Neural progenitor cell (in vitro differentiated cells): ENCODE data around the gene ANKRD13C. TPM values are rescaled to one million over a fixed set of nuclear protein-coding genes. Genes with fewer than 3 reads are reported as not detected.
"Not testable (repeated sequence)": the region's sequence is repeated elsewhere in the genome, so short reads cannot be mapped to it uniquely, and the experiment has no call there.

Source experiments
- DNase-seq: peaks from one replicate; pipeline ENCODE4 v3.0.0-alpha.2; 2016; ENCODE audit warnings: low spot score
- H2AFZ ChIP-seq: fragments of 200-600 bp; sonication (generic); replicated peaks from 2 replicates; pipeline ENCODE4 v1.6.1; 2016; ENCODE audit warnings: antibody characterized with exemption
- H3F3A ChIP-seq: fragments of 200-600 bp; sonication (generic); 2 replicates; pipeline ENCODE4 v1.6.1; 2016; ENCODE audit warnings: antibody characterized with exemption, low read depth
- H3K27ac ChIP-seq: fragments of 200-600 bp; sonication (generic); 2 replicates; pipeline ENCODE4 v1.5.1; 2016; ENCODE audit warnings: mild to moderate bottlenecking
- H3K27me3 ChIP-seq: fragments of 200-600 bp; sonication (generic); 2 replicates; pipeline ENCODE4 v1.6.1; 2016; ENCODE audit warnings: mild to moderate bottlenecking, moderate library complexity
- H3K36me3 ChIP-seq: fragments of 200-600 bp; sonication (generic); 2 replicates; pipeline ENCODE4 v1.5.1; 2016
- H3K4me1 ChIP-seq: fragments of 200-600 bp; sonication (generic); 2 replicates; pipeline ENCODE4 v1.6.1; 2016; ENCODE audit warnings: mixed run types
- H3K4me2 ChIP-seq: fragments of 200-600 bp; sonication (generic); 2 replicates; pipeline ENCODE4 v1.6.1; 2016
- H3K4me3 ChIP-seq: fragments of 200-600 bp; sonication (generic); 2 replicates; pipeline ENCODE4 v1.5.1; 2016
- H3K79me2 ChIP-seq: fragments of 200-600 bp; sonication (generic); 2 replicates; pipeline ENCODE4 v1.6.1; 2016; ENCODE audit warnings: low read depth
- H3K9ac ChIP-seq: fragments of 200-600 bp; sonication (generic); 2 replicates; pipeline ENCODE4 v1.6.1; 2016
- H3K9me3 ChIP-seq: fragments of 200-600 bp; sonication (generic); 2 replicates; pipeline ENCODE4 v1.5.1; 2016; ENCODE audit warnings: low read depth
- H4K20me1 ChIP-seq: fragments of 200-600 bp; sonication (generic); 2 replicates; pipeline ENCODE4 v1.6.1; 2016; ENCODE audit warnings: low read depth
- H3K27ac Mint-ChIP-seq: 3 replicates; pipeline ENCODE4 v1.8.0; 2021; ENCODE audit warnings: mixed read lengths
- H3K27me3 Mint-ChIP-seq: 2 replicates; pipeline ENCODE4 v1.8.0; 2022; ENCODE audit warnings: low read depth, mild to moderate bottlenecking, inconsistent platforms, moderate library complexity, mixed read lengths; ENCODE audit not compliant: insufficient read depth
- H3K36me3 Mint-ChIP-seq: 3 replicates; pipeline ENCODE4 v1.8.0; 2021; ENCODE audit warnings: mixed read lengths
- H3K4me1 Mint-ChIP-seq: 3 replicates; pipeline ENCODE4 v1.8.0; 2021; ENCODE audit warnings: mixed read lengths
- H3K4me3 Mint-ChIP-seq: 3 replicates; pipeline ENCODE4 v1.8.0; 2021; ENCODE audit warnings: mild to moderate bottlenecking, moderate library complexity, mixed read lengths
- H3K9me3 Mint-ChIP-seq: 3 replicates; pipeline ENCODE4 v1.8.0; 2020; ENCODE audit warnings: mixed read lengths
- CTCF ChIP-seq: fragments of 200-600 bp; sonication (generic); IDR thresholded peaks from 2 replicates; pipeline ENCODE4 v1.5.1; 2017; ENCODE audit warnings: antibody characterized with exemption, mild to moderate bottlenecking
- EZH2 ChIP-seq: fragments of 200-600 bp; sonication (generic); IDR thresholded peaks from 2 replicates; pipeline ENCODE4 v1.6.1; 2017; ENCODE audit warnings: antibody characterized with exemption, mild to moderate bottlenecking, moderate library complexity
- EZH2phosphoT487 ChIP-seq: fragments of 200-600 bp; sonication (generic); IDR thresholded peaks from 2 replicates; pipeline ENCODE4 v1.6.1; 2017; ENCODE audit warnings: antibody characterized with exemption
- total RNA-seq: library from RNA; depleted of rRNA; stranded (reverse); fragments of >200 nt; gene quantifications from 2 replicates; pipeline ENCODE4 v1.2.3, GENCODE V29; 2015; ENCODE audit warnings: low replicate concordance

The ANKRD13C gene
- total RNA-seq, 1 donor from 2014 or later, result 45.7 TPM

- H2AFZ ChIP-seq, H3K36me3 Mint-ChIP-seq, H3F3A ChIP-seq, H3K27ac ChIP-seq, H4K20me1 ChIP-seq, H3K27me3 ChIP-seq, H3K27ac Mint-ChIP-seq, H3K4me1 ChIP-seq, H3K4me3 ChIP-seq, H3K36me3 ChIP-seq, H3K27me3 Mint-ChIP-seq, H3K79me2 ChIP-seq, H3K4me3 Mint-ChIP-seq, H3K4me2 ChIP-seq, H3K9ac ChIP-seq, H3K9me3 Mint-ChIP-seq, DNase-seq, H3K9me3 ChIP-seq: not testable (repeated sequence)
- H3K4me1 Mint-ChIP-seq, result peaks cover 20% of the 10 kb centered on the region
Measured at GRCh38 chr1:70366997-70367396, 12.5 kb upstream of the ANKRD13C start.

- not testable (repeated sequence) for H3K4me3 Mint-ChIP-seq, H3K9me3 ChIP-seq, H3K27ac ChIP-seq, H3K4me2 ChIP-seq, H4K20me1 ChIP-seq, H2AFZ ChIP-seq, H3K36me3 ChIP-seq, DNase-seq, H3K4me1 ChIP-seq, H3K79me2 ChIP-seq, H3K27me3 Mint-ChIP-seq, H3K4me3 ChIP-seq, H3K9ac ChIP-seq, H3K27me3 ChIP-seq, H3K36me3 Mint-ChIP-seq, H3F3A ChIP-seq, H3K9me3 Mint-ChIP-seq, H3K27ac Mint-ChIP-seq
- H3K4me1 Mint-ChIP-seq, result peaks cover 25% of the 10 kb centered on the region
Measured at GRCh38 chr1:70366425-70366952, 12.0 kb upstream of the ANKRD13C start.

GRCh38 chr1:70364439-70364838 lies 9.9 kb upstream of the ANKRD13C start:
- Histone ChIP-seq H3K9ac (no peak overlapping the region), H3K9me3 (no peaks in the 10 kb centered on the region), H3F3A (peaks cover 7% of the 10 kb centered on the region), H3K4me2 (no peak overlapping the region), H2AFZ (no peak overlapping the region), H3K4me1 (no peaks in the 10 kb centered on the region), H3K4me3 (no peak overlapping the region), H3K36me3 (no peaks in the 10 kb centered on the region), H3K27ac (no peak overlapping the region), H3K27me3 (no peaks in the 10 kb centered on the region), H3K79me2 (no peaks in the 10 kb centered on the region), H4K20me1 (no peaks in the 10 kb centered on the region)
- Mint-ChIP-seq H3K27me3 (no peaks in the 10 kb centered on the region), H3K27ac (peak overlapping the region; percentile 64), H3K9me3 (peaks cover 4% of the 10 kb centered on the region), H3K36me3 (peaks cover 9% of the 10 kb centered on the region), H3K4me3 (no peak overlapping the region), H3K4me1 (peaks cover 29% of the 10 kb centered on the region)
- DNase-seq, result no peak
- TF ChIP-seq EZH2phosphoT487, result no peak
- no peak for TF ChIP-seq CTCF
- TF ChIP-seq EZH2, result no peak

- no peaks in the 10 kb centered on the region for H3K4me1 ChIP-seq
- peak; percentile 10 for DNase-seq
- H4K20me1 ChIP-seq, result no peaks in the 10 kb centered on the region
- no peak overlapping the region for H3K4me3 ChIP-seq
- Mint-ChIP-seq H3K27me3 (no peaks in the 10 kb centered on the region), H3K4me3 (peak overlapping the region; percentile 14), H3K9me3 (no peaks in the 10 kb centered on the region), H3K36me3 (peaks cover 7% of the 10 kb centered on the region), H3K27ac (peak overlapping the region; percentile 91), H3K4me1 (peaks cover 22% of the 10 kb centered on the region)
- no peak overlapping the region for H3K27ac ChIP-seq
- H3K36me3 ChIP-seq, result no peaks in the 10 kb centered on the region
- no peaks in the 10 kb centered on the region for H3K79me2 ChIP-seq
- no peak overlapping the region for H2AFZ ChIP-seq
- H3K27me3 ChIP-seq, result no peaks in the 10 kb centered on the region
- H3K9ac ChIP-seq, result no peak overlapping the region
- no peak overlapping the region for H3K4me2 ChIP-seq
- H3K9me3 ChIP-seq, result no peaks in the 10 kb centered on the region
- TF ChIP-seq EZH2 (no peak), CTCF (no peak), EZH2phosphoT487 (no peak)
- peaks cover 7% of the 10 kb centered on the region for H3F3A ChIP-seq
Measured at GRCh38 chr1:70361727-70362398, 7.3 kb upstream of the ANKRD13C start.
